ENCODE measurements around the gene PUS7L. TPM values are rescaled to one million over a fixed set of nuclear protein-coding genes. Genes with fewer than 3 reads are reported as not detected.

Gene PUS7L, protein sequence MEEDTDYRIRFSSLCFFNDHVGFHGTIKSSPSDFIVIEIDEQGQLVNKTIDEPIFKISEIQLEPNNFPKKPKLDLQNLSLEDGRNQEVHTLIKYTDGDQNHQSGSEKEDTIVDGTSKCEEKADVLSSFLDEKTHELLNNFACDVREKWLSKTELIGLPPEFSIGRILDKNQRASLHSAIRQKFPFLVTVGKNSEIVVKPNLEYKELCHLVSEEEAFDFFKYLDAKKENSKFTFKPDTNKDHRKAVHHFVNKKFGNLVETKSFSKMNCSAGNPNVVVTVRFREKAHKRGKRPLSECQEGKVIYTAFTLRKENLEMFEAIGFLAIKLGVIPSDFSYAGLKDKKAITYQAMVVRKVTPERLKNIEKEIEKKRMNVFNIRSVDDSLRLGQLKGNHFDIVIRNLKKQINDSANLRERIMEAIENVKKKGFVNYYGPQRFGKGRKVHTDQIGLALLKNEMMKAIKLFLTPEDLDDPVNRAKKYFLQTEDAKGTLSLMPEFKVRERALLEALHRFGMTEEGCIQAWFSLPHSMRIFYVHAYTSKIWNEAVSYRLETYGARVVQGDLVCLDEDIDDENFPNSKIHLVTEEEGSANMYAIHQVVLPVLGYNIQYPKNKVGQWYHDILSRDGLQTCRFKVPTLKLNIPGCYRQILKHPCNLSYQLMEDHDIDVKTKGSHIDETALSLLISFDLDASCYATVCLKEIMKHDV
- polyA plus RNA-seq, result 1 to 10 TPM; 1.7 to 1.9 TPM

DNA sequence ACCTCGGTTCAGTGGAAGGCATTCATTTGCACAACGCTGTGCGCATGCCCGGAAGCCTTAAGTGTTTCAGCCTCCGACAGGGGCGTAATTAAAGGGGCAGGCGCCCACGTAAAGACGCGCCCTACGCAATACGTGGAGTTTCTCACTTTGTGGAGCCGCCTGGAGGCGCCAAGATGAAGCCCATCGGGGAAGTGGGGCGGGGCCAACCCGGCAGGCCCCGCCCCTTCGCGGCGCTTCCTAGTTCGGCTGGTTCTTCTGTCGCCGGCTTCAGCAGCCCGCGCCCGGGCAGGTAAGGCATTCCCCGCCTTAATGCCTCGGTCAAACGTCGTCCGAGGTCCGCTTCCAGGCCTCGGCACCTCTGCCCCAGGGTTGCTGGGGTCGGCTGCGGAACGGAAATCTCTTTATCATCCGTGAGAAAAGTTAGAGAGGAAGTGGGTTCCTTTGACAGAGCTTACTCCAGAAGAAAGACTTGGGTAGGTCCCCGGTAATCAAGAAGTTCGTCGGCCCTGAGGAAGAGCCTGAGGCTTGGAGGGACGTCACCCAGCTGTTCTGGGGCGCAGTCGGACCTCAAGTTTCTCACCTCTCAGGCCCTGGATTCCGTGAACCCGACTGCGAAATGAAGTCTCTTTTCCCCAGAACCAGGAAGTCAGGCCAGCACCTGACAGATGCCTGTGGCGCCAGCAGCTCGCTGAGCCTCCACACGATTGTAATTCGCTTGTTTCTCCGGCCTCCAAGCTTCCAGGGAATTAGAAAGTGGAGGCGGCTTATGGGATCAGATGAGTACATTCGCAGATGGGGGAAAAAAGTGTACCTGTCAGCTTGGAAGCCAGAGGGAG is at the start of gene PUS7L, which contains the start of gene IRAK4:
TSS of gene PUS7L (minus strand) at position 63 of the 836 bp plus-strand sequence. CDS start 3,545 bp downstream, outside the sequence.
TSS of gene IRAK4 (plus strand) at position 224 of the 836 bp plus-strand sequence. CDS start 9,161 bp downstream, outside the sequence.
- WGBS, 2 donors, result 0 to 1% methylated on average over 54 of the region's 54 CpGs

DNA sequence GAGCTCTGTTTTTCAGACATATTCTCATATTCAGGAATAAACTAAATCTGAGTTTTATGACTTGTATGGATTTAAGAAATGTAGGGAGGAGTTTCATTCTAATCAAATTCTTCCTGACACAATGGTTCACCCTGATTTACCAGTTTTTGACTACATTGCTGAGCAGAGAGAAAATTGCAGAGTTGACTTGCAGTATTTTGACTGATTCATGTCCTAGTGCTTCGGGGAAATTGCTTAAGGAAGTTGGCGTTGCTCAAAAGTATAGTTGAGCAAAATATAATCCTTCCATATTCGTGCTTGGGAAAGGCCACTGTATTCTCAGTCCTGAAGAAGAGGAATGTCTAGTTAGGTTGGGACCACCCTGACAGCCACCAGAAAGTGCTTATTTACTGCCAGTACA is 48.8 kb upstream of the PUS7L start:
- no peaks in the 10 kb centered on the region for H3K4me1 ChIP-seq (ENCODE audit: control insufficient read depth in 2 of 2, insufficient read depth in 2 of 2, low read length in 1 of 2)
- 54 to 62% methylated on average over 3 of the region's 3 CpGs for WGBS, 2 donors

More for the DNA sequence above, at the start of gene PUS7L, which contains the start of gene IRAK4:
- Histone ChIP-seq H3K27ac (ENCODE audit: low read depth in 2 of 2, low read length in 1 of 2) (peak within 1 kb of the TSS; percentile 95 to 99), H3K9me3 (ENCODE audit: control insufficient read depth in 2 of 2, insufficient read depth in 1 of 2, low read depth in 1 of 2, low read length in 1 of 2) (no peaks in the 10 kb centered on the region), H3K36me3 (ENCODE audit: control insufficient read depth in 2 of 2, insufficient read depth in 2 of 2, low read length in 1 of 2) (no peaks in the 10 kb centered on the region), H3K4me1 (ENCODE audit: control insufficient read depth in 2 of 2, insufficient read depth in 2 of 2, low read length in 1 of 2) (peaks cover 3 to 11% of the 10 kb centered on the region in 2 donors), H3K4me3 (ENCODE audit: low read depth in 1 of 2, low read length in 2 of 2) (peak within 1 kb of the TSS; percentile 74 to 86), H3K27me3 (ENCODE audit: control insufficient read depth in 1 of 2, insufficient read depth in 2 of 2, low read length in 2 of 2) (no peaks in the 10 kb centered on the region)

DNA sequence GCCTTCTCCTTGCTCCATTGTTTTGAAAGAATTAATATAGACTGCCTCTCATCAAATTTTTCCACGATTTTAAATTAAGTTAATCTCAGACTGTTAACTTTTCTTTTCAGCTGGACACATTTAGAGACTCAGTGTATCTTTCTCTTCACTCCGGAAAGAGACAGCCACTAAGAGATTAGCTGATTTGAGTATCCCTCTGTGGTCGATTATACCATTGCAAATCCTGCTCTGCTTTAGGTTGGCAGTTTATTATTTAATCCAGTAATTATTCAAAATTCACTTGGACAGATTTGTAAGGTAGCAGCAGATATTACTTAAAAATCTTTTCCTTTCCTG is 48.1 kb upstream of the PUS7L start:
- Histone ChIP-seq H3K36me3 (ENCODE audit: control insufficient read depth in 2 of 2, insufficient read depth in 2 of 2, low read length in 1 of 2) (no peaks in the 10 kb centered on the region), H3K27me3 (ENCODE audit: control insufficient read depth in 1 of 2, insufficient read depth in 2 of 2, low read length in 2 of 2) (no peaks in the 10 kb centered on the region), H3K4me1 (ENCODE audit: control insufficient read depth in 2 of 2, insufficient read depth in 2 of 2, low read length in 1 of 2) (no peaks in the 10 kb centered on the region), H3K27ac (ENCODE audit: low read depth in 2 of 2, low read length in 1 of 2) (peak overlapping the region; percentile 98 to 99), H3K9me3 (ENCODE audit: control insufficient read depth in 2 of 2, insufficient read depth in 1 of 2, low read depth in 1 of 2, low read length in 1 of 2) (no peaks in the 10 kb centered on the region), H3K4me3 (ENCODE audit: low read depth in 1 of 2, low read length in 2 of 2) (peak overlapping the region in 1 of 2 donors; percentile 97)
- 0 to 3% methylated on average over 3 of the region's 3 CpGs for WGBS, 2 donors

More for the DNA sequence above, 48.8 kb upstream of the PUS7L start:
- H3K27ac ChIP-seq (ENCODE audit: low read depth in 2 of 2, low read length in 1 of 2), result peak overlapping the region; percentile 71 to 90
- H3K9me3 ChIP-seq (ENCODE audit: control insufficient read depth in 2 of 2, insufficient read depth in 1 of 2, low read depth in 1 of 2, low read length in 1 of 2), result no peaks in the 10 kb centered on the region
- H3K36me3 ChIP-seq (ENCODE audit: control insufficient read depth in 2 of 2, insufficient read depth in 2 of 2, low read length in 1 of 2), result no peaks in the 10 kb centered on the region
- no peaks in the 10 kb centered on the region for H3K27me3 ChIP-seq (ENCODE audit: control insufficient read depth in 1 of 2, insufficient read depth in 2 of 2, low read length in 2 of 2)
- peak overlapping the region in 1 of 2 donors; percentile 97 for H3K4me3 ChIP-seq (ENCODE audit: low read depth in 1 of 2, low read length in 2 of 2)

DNA sequence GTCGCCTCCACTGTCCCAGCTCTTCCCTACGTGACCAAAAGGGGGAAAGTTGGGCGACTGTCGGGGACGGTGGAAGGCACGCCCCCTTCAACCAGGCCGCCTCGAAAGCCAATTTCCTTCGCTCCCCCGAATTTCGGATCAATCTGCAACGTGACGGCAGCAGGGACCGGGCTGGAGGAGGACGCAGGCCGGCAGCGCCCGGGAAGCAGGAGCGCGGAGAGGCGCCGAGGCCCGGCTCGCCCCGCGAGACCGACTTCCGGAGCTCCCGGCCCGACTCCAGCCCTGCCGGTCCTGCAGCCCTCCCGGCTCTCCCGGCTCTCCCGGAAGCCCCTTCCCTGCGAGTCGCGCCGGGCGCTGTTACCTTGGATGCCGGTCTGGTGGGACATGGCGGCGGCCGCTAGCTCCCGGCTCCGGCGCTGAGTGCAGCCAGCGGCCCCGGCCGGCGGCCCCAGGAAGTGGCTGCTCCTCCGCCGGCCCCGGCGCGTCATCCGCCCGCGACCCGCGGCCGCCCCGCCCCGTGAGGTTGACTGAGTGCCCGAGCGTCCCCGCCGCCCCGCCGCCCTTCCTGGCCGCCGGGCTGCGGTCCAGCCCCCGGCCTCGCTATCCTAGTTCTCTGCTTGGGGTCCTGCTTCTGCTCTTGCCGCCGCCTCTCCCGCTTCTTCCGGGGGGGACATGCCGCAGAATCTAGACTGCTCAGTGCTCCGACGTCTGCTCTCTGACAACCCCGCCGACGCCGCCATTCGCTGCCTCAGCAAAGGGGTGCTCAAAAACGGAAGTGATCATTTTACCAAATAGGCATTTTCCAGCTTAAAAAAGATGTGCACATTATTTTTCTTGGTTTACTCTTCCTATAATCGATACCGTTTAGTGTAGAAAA is 47.5 kb upstream of the PUS7L start, which contains the start of gene TWF1:
TSS of gene TWF1 (minus strand) at position 458 of the 877 bp plus-strand sequence. CDS start at position 386, 72 bp downstream.
- Histone ChIP-seq H3K9me3 (ENCODE audit: control insufficient read depth in 2 of 2, insufficient read depth in 1 of 2, low read depth in 1 of 2, low read length in 1 of 2) (no peaks in the 10 kb centered on the region), H3K36me3 (ENCODE audit: control insufficient read depth in 2 of 2, insufficient read depth in 2 of 2, low read length in 1 of 2) (no peaks in the 10 kb centered on the region), H3K27me3 (ENCODE audit: control insufficient read depth in 1 of 2, insufficient read depth in 2 of 2, low read length in 2 of 2) (no peaks in the 10 kb centered on the region), H3K4me3 (ENCODE audit: low read depth in 1 of 2, low read length in 2 of 2) (peak within 1 kb of the TSS; percentile 84 to 97), H3K27ac (ENCODE audit: low read depth in 2 of 2, low read length in 1 of 2) (peak within 1 kb of the TSS; percentile 98 to 99), H3K4me1 (ENCODE audit: control insufficient read depth in 2 of 2, insufficient read depth in 2 of 2, low read length in 1 of 2) (no peaks in the 10 kb centered on the region)
- whole genome bisulfite sequencing, 2 donors, result 0% methylated on average over 60 to 89 of the region's 89 CpGs

DNA sequence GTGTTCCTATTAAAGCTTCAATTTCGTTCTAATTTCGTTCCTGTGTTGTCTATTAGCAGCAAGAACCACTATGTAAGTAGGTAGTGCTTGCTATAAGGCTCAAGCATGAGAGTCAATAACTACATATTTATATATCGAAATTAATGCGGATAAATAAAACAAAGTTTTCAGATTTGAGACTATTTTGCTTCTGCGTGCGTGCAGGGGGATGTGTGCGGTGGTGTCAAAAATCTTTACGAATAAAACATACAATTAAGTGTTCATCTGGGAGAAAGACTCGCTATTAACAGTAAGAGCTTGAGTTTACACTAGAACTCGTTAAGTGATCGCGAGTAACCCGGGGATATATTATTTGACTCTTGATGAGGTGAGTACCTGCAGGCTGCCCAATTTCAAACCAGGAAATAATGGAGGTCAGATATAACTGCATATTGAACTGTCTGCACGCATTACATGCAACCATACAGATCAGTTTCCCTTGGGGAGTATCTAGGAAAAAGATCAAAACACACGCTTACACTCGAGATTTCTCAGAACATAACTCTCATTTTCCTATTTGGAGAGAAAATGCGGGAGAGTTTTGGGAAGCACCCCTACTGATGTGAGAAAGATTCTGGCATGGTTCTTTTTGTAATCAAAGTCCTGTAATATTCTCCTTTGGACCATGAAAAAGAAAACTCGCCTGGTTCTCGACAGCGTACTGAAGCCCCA is 46.7 kb upstream of the PUS7L start:
- H3K36me3 ChIP-seq (ENCODE audit: control insufficient read depth in 2 of 2, insufficient read depth in 2 of 2, low read length in 1 of 2), result peaks cover 0 to 4% of the 10 kb centered on the region in 2 donors
- no peaks in the 10 kb centered on the region for H3K9me3 ChIP-seq (ENCODE audit: control insufficient read depth in 2 of 2, insufficient read depth in 1 of 2, low read depth in 1 of 2, low read length in 1 of 2)
- H3K27me3 ChIP-seq (ENCODE audit: control insufficient read depth in 1 of 2, insufficient read depth in 2 of 2, low read length in 2 of 2), result no peaks in the 10 kb centered on the region
- H3K27ac ChIP-seq (ENCODE audit: low read depth in 2 of 2, low read length in 1 of 2), result peak overlapping the region; percentile 98 to 99
- peak overlapping the region; percentile 84 to 97 for H3K4me3 ChIP-seq (ENCODE audit: low read depth in 1 of 2, low read length in 2 of 2)
- WGBS, 2 donors, result 5% methylated on average over 20 of the region's 20 CpGs
- H3K4me1 ChIP-seq (ENCODE audit: control insufficient read depth in 2 of 2, insufficient read depth in 2 of 2, low read length in 1 of 2), result no peaks in the 10 kb centered on the region

DNA sequence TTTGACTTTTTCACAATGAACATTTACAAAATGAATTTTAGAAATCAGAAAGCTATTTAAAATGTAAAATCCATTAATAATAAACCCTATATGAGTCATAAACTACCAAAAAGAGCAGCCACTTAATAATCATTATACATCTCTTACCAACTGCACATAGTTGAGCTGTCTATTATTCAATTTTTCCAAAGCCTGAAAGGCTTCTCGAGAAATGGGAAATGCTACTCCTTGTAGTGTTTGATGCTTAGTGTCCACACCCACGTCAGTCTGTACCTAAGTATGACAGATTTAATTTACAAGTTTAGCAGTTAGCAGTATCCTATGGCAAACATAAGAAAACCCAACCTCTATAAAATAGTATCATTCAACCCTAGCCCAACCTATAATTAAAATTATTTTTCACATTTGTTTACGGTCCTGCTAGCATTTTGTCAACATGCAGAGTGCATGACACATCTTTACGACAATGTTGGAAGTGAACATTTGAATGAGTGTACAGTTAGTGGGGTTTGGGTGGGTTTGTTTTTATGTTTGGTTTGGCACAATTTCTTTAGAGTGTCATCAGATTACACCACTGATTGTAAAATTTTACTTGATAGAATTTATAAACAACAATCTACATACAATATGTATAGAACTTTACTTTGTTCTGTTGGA is 39.1 kb upstream of the PUS7L start:
- WGBS, 2 donors, result 81 to 85% methylated on average over 4 of the region's 4 CpGs
- peaks cover 0 to 7% of the 10 kb centered on the region in 2 donors for H3K36me3 ChIP-seq (ENCODE audit: control insufficient read depth in 2 of 2, insufficient read depth in 2 of 2, low read length in 1 of 2)
- no peaks in the 10 kb centered on the region for H3K4me1 ChIP-seq (ENCODE audit: control insufficient read depth in 2 of 2, insufficient read depth in 2 of 2, low read length in 1 of 2)

DNA sequence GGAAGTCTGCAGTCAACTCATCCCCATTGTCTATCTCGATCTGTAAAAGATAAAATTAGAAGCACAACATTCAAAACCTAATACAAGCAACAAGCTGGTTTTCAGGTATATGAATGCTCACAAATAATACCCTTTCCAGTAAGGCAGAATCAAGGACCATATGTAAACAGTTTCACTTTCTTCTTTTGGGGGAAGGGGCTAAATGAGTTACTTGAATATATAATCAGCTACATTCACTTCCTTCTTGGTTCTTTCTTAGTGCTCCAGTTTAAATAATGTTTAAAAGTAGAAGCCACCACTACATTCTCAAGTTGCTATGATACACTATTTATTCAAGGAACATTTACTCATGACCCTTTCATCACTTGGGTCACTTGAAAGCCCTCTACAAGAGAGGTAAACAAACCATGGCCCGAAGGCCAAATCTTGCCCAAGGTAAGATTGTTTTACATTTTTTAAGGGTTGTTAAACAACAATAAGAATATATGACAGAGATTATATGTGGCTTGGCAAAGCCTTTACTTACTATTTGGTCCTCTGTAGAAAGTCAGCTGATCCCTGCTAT is 37.2 kb upstream of the PUS7L start:
- Histone ChIP-seq H3K27ac (ENCODE audit: low read depth in 2 of 2, low read length in 1 of 2) (no peak overlapping the region), H3K4me1 (ENCODE audit: control insufficient read depth in 2 of 2, insufficient read depth in 2 of 2, low read length in 1 of 2) (no peaks in the 10 kb centered on the region), H3K4me3 (ENCODE audit: low read depth in 1 of 2, low read length in 2 of 2) (no peak overlapping the region), H3K9me3 (ENCODE audit: control insufficient read depth in 2 of 2, insufficient read depth in 1 of 2, low read depth in 1 of 2, low read length in 1 of 2) (no peaks in the 10 kb centered on the region), H3K27me3 (ENCODE audit: control insufficient read depth in 1 of 2, insufficient read depth in 2 of 2, low read length in 2 of 2) (no peaks in the 10 kb centered on the region), H3K36me3 (ENCODE audit: control insufficient read depth in 2 of 2, insufficient read depth in 2 of 2, low read length in 1 of 2) (peaks cover 0 to 6% of the 10 kb centered on the region in 2 donors)
- WGBS, 2 donors, result 58 to 60% methylated on average over 2 of the region's 2 CpGs

More for the DNA sequence above, 39.1 kb upstream of the PUS7L start:
- Histone ChIP-seq H3K9me3 (ENCODE audit: control insufficient read depth in 2 of 2, insufficient read depth in 1 of 2, low read depth in 1 of 2, low read length in 1 of 2) (no peaks in the 10 kb centered on the region), H3K4me3 (ENCODE audit: low read depth in 1 of 2, low read length in 2 of 2) (no peak overlapping the region), H3K27me3 (ENCODE audit: control insufficient read depth in 1 of 2, insufficient read depth in 2 of 2, low read length in 2 of 2) (no peaks in the 10 kb centered on the region), H3K27ac (ENCODE audit: low read depth in 2 of 2, low read length in 1 of 2) (no peak overlapping the region)

DNA sequence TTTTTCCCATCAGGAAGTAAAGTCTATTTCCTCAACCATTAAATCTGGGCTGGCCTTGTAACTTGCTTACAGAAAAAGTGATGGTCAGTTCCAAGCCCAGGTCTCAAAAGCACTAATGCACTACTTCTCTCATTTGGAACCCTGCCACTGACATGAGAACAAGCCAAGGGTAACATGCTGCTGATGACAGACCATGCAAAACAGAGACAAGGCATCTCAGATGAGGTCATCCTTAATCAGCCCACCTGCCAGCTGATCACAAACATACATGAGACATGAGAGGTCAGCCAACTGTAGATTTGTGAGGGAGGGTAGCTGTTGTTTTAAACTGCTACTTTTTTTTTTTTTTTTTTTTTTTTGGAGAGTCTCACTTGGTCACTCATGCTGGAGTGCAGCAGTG is 31.4 kb upstream of the PUS7L start:
- H3K4me1 ChIP-seq (ENCODE audit: control insufficient read depth in 2 of 2, insufficient read depth in 2 of 2, low read length in 1 of 2), result no peaks in the 10 kb centered on the region
- no peak overlapping the region for H3K4me3 ChIP-seq (ENCODE audit: low read depth in 1 of 2, low read length in 2 of 2)
- H3K27ac ChIP-seq (ENCODE audit: low read depth in 2 of 2, low read length in 1 of 2), result no peak overlapping the region
- H3K9me3 ChIP-seq (ENCODE audit: control insufficient read depth in 2 of 2, insufficient read depth in 1 of 2, low read depth in 1 of 2, low read length in 1 of 2), result no peaks in the 10 kb centered on the region
- H3K36me3 ChIP-seq (ENCODE audit: control insufficient read depth in 2 of 2, insufficient read depth in 2 of 2, low read length in 1 of 2), result peaks cover 3% of the 10 kb centered on the region in 2 donors
- no peaks in the 10 kb centered on the region for H3K27me3 ChIP-seq (ENCODE audit: control insufficient read depth in 1 of 2, insufficient read depth in 2 of 2, low read length in 2 of 2)

Measured in esophagus (tissue), 2 donors.